ENCODE data around the gene RNF149. TPM values are rescaled to one million over a fixed set of nuclear protein-coding genes. Genes with fewer than 3 reads are reported as not detected.

RNF149 gene
- total and polyA plus RNA-seq, 8 donors: 51.5 to 111 (median 66.5) TPM

GRCh38 chr2:101272045-101272784 is 36.3 kb downstream of the RNF149 start:
- no peaks in the 10 kb centered on the region for H3K27me3 ChIP-seq
- H3K27ac ChIP-seq: no peak overlapping the region
- no peak overlapping the region for H3K4me3 ChIP-seq
- DNase-seq: peak in 1 of 4 donors; percentile 13
- H3K4me1 ChIP-seq: peaks cover 0 to 5% of the 10 kb centered on the region in 2 donors
- ATAC-seq: no peak
- intact Hi-C loops (cut with DNase I): no loop called here
- H3K36me3 ChIP-seq: peaks cover 0 to 100% of the 10 kb centered on the region in 2 donors
- TF ChIP-seq CTCF (IDR thresholded peaks at IDR 0.05): no peak
- no peaks in the 10 kb centered on the region for H3K9me3 ChIP-seq

DNA sequence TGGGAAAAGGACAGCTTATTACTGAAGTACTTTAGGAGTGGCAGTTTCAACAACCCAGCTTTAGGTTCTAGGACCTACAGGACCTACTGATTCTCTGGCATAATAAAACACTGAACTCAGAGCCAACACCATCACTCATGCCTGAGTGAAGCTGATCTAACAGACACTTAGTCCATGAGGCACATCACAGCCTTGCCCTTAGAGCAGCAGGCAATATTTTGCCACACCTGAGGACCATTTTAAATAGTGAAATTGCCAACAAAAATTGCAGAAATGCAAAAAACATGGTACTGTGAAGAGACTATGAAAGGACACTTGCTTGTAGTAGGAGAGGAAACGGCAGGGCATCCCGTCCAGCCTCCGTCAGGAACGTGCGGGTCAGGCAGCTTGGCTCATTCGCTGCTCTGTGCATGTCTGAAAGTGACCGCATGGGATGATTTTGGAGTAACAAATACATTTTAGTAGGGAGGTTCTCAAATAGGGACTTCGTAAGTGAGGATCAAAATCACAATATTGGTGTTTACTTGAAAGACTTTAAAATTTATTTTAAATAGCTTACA is 37.7 kb downstream of the RNF149 start:
- intact Hi-C loops (cut with DNase I): no loop called here
- peaks cover 0 to 5% of the 10 kb centered on the region in 2 donors for H3K4me1 ChIP-seq
- no peak for DNase-seq
- no peaks in the 10 kb centered on the region for H3K9me3 ChIP-seq
- no peak overlapping the region for H3K27ac ChIP-seq
- no peaks in the 10 kb centered on the region for H3K27me3 ChIP-seq
- H3K4me3 ChIP-seq: no peak overlapping the region
- peaks cover 0 to 100% of the 10 kb centered on the region in 2 donors for H3K36me3 ChIP-seq
- no peak for ATAC-seq
- TF ChIP-seq CTCF (IDR thresholded peaks at IDR 0.05): no peak

GRCh38 chr2:101267671-101268656 is 40.5 kb downstream of the RNF149 start:
- H3K27me3 ChIP-seq: no peaks in the 10 kb centered on the region
- peak in 2 of 4 donors; percentile 8 to 62 for DNase-seq
- H3K9me3 ChIP-seq: no peaks in the 10 kb centered on the region
- no peak for TF ChIP-seq CTCF (IDR thresholded peaks at IDR 0.05)
- ATAC-seq: peak; percentile 19
- no peak overlapping the region for H3K27ac ChIP-seq
- peaks cover 0 to 100% of the 10 kb centered on the region in 2 donors for H3K36me3 ChIP-seq
- peaks cover 0 to 5% of the 10 kb centered on the region in 2 donors for H3K4me1 ChIP-seq
- intact Hi-C loops (cut with DNase I): no loop called here
- H3K4me3 ChIP-seq: no peak overlapping the region

- no peak overlapping the region for H3K27ac ChIP-seq
- DNase-seq (peak in 1 of 4 donors; percentile 67), ATAC-seq (peak; percentile 91)
- H3K27me3 ChIP-seq: no peaks in the 10 kb centered on the region
- no peaks in the 10 kb centered on the region for H3K9me3 ChIP-seq
- intact Hi-C loops (cut with DNase I): no loop called here
- H3K36me3 ChIP-seq: peaks cover 0 to 95% of the 10 kb centered on the region in 2 donors
- peaks cover 0 to 5% of the 10 kb centered on the region in 2 donors for H3K4me1 ChIP-seq
- TF ChIP-seq CTCF (IDR thresholded peaks at IDR 0.05): no peak
- H3K4me3 ChIP-seq: no peak overlapping the region
Measured at GRCh38 chr2:101265893-101266499, 42.5 kb downstream of the RNF149 start.
